ENCODE measurements around the gene ZGPAT.

DNA sequence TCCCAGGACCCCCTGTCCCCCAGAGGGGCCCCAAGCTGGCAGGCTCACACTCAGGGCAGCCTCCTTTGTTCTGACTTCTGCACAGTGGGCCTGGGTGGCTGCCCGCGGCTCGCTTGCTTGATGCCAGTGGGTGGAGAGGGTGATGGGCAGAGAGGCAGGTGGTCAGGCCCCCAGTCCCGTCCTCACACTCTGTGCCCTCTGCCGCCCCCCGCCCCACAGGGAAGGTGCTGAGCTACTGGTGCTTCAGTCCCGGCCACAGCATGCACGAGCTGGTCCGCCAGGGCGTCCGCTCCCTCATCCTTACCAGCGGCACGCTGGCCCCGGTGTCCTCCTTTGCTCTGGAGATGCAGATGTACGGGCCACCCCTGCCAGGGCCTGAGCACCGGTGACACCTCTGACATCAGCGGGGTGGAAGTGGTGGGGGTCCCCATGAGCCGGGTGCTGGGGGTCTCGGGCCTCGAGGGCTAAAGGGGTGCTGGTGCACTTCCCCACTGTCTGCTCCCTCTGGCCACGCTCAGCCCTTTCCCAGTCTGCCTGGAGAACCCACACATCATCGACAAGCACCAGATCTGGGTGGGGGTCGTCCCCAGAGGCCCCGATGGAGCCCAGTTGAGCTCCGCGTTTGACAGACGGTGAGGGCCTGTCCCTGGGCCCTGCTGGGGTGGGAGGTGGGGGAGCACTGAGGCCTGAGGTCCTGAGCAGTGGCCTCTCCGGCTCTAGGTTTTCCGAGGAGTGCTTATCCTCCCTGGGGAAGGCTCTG is 20.2 kb upstream of the ZGPAT start:
- TF ChIP-seq, protein P1, sequence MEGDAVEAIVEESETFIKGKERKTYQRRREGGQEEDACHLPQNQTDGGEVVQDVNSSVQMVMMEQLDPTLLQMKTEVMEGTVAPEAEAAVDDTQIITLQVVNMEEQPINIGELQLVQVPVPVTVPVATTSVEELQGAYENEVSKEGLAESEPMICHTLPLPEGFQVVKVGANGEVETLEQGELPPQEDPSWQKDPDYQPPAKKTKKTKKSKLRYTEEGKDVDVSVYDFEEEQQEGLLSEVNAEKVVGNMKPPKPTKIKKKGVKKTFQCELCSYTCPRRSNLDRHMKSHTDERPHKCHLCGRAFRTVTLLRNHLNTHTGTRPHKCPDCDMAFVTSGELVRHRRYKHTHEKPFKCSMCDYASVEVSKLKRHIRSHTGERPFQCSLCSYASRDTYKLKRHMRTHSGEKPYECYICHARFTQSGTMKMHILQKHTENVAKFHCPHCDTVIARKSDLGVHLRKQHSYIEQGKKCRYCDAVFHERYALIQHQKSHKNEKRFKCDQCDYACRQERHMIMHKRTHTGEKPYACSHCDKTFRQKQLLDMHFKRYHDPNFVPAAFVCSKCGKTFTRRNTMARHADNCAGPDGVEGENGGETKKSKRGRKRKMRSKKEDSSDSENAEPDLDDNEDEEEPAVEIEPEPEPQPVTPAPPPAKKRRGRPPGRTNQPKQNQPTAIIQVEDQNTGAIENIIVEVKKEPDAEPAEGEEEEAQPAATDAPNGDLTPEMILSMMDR (IDR thresholded peaks at IDR 0.05): no peak
- TF ChIP-seq EP300 (IDR thresholded peaks at IDR 0.05): no peak

All from ovary (tissue), 3 donors.